Uterus (tissue), 4 donors: ENCODE data around the gene LDLRAD4. TPM values are rescaled to one million over a fixed set of nuclear protein-coding genes. Genes with fewer than 3 reads are reported as not detected.

Experiments used
- DNase-seq, 2 donors: peaks; one replicate each; pipeline ENCODE4 v3.0.0-alpha.2; 2019 to 2020
- H3K27ac ChIP-seq, 2 donors: fragments of 200-600 bp; sonication (generic); 1 replicate in 1 of 2; 2 replicates in 1 of 2; pipeline ENCODE4 v1.5.1; 2016 to 2018
- H3K27me3 ChIP-seq, 2 donors: fragments of 200-600 bp; sonication (generic); one replicate each; pipeline ENCODE4 v1.5.1; 2018 to 2019; ENCODE audit warnings: control low read depth in 1 of 2
- H3K36me3 ChIP-seq, 2 donors: fragments of 200-600 bp; sonication (generic); one replicate each; pipeline ENCODE4 v1.5.1; 2019; ENCODE audit warnings: control low read depth in 1 of 2
- H3K4me1 ChIP-seq, 2 donors: fragments of 200-600 bp; sonication (generic); one replicate each; pipeline ENCODE4 v1.5.1; 2018 to 2019; ENCODE audit warnings: control low read depth in 1 of 2
- H3K4me3 ChIP-seq, 2 donors: fragments of 200-600 bp; sonication (generic); 1 replicate in 1 of 2; 2 replicates in 1 of 2; pipeline ENCODE4 v1.5.1; 2018 to 2019; ENCODE audit warnings: mild to moderate bottlenecking in 1 of 2
- H3K9me3 ChIP-seq, 2 donors: fragments of 200-600 bp; sonication (generic); one replicate each; pipeline ENCODE4 v1.5.1; 2019; ENCODE audit warnings: control low read depth in 1 of 2
- POLR2A ChIP-seq, 2 donors: fragments of 450-650 bp; IDR thresholded peaks; one replicate each; pipeline ENCODE4 v1.6.1; 2016; ENCODE audit warnings: antibody characterized with exemption in 2 of 2, mild to moderate bottlenecking in 1 of 2, moderate library complexity in 1 of 2
- intact Hi-C: fragments of 100-400 bp; cut with DNase I; formaldehyde crosslinking; loops from one replicate; pipeline ENCODE4 v1.15.1; 2023; ENCODE audit warnings: low total_unique reads
- total RNA-seq, 4 donors: library from RNA; depleted of rRNA in 3 of 4; stranded (reverse); fragments of >200 nt in 3 of 4; gene quantifications; one replicate each; pipeline versions ENCODE4 v1.1.0 to v1.2.4, GENCODE V29; 2014 to 2023
- TF ChIP-seq, protein P1 (sequence below), 4 experiments: fragments of 200-600 bp in 2 of 4; fragments of 450-650 bp in 2 of 4; sonication (generic) in 2 of 4; IDR thresholded peaks; one replicate each; pipeline ENCODE4 v1.5.1; 2016 to 2019; ENCODE audit warnings: antibody characterized with exemption in 4 of 4, mild to moderate bottlenecking in 2 of 4, moderate library complexity in 1 of 4
- donor health status: DM: yes; HTN: yes; CAD: no.

LDLRAD4 gene
- total RNA-seq, 4 donors from 2014 or later, result 23.8 to 82.2 (median 39.3) TPM

DNA sequence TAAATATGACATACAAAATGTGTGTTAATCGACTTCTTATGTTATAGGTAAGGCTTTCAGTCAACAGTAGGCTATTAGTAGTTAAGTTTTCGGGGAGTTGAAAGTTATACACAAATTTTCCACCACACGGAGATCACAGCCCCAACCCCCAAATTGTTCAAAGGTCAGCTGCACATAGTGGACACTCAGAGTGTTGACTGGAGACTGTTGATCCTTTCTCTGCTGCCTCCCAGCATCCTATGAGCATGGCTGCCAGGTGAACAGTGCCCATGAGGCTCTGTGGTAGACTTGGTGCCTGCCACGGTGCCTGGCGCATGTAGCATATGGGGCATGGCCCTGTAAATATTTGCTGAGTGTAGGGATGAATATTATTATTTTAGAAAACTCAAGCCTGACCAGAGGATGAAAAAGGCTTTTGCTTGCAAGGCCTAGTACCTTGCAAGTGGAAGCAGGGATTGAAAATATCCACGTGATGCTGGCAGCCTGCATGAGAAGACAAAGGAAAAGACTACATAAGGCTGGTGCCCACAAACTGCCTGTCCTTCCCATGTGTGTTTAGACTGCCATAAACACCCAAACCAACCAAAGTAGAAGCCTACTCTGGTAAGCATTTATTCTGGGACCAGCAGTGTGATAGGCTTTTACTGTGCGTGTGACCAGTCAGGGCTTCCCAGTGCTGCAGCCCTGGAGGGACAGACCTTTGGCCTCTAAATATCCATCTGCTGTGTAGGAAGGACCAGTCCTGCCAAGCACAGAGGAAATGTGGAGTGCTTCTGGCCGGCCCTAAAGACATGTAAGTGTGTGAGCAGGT is 226.1 kb downstream of the LDLRAD4 start:
- TF ChIP-seq POLR2A (IDR thresholded peaks at IDR 0.05), result no peak
- TF ChIP-seq, protein P1, sequence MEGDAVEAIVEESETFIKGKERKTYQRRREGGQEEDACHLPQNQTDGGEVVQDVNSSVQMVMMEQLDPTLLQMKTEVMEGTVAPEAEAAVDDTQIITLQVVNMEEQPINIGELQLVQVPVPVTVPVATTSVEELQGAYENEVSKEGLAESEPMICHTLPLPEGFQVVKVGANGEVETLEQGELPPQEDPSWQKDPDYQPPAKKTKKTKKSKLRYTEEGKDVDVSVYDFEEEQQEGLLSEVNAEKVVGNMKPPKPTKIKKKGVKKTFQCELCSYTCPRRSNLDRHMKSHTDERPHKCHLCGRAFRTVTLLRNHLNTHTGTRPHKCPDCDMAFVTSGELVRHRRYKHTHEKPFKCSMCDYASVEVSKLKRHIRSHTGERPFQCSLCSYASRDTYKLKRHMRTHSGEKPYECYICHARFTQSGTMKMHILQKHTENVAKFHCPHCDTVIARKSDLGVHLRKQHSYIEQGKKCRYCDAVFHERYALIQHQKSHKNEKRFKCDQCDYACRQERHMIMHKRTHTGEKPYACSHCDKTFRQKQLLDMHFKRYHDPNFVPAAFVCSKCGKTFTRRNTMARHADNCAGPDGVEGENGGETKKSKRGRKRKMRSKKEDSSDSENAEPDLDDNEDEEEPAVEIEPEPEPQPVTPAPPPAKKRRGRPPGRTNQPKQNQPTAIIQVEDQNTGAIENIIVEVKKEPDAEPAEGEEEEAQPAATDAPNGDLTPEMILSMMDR (IDR thresholded peaks at IDR 0.05), result no peak
- no peak for DNase-seq
- no peaks in the 10 kb centered on the region for H3K27me3 ChIP-seq
- peaks cover 0 to 5% of the 10 kb centered on the region in 2 donors for H3K4me1 ChIP-seq
- intact Hi-C loops, result no loop called here
- no peak overlapping the region for H3K4me3 ChIP-seq
- no peak overlapping the region for H3K27ac ChIP-seq
- H3K36me3 ChIP-seq, result no peaks in the 10 kb centered on the region
- H3K9me3 ChIP-seq, result no peaks in the 10 kb centered on the region

DNA sequence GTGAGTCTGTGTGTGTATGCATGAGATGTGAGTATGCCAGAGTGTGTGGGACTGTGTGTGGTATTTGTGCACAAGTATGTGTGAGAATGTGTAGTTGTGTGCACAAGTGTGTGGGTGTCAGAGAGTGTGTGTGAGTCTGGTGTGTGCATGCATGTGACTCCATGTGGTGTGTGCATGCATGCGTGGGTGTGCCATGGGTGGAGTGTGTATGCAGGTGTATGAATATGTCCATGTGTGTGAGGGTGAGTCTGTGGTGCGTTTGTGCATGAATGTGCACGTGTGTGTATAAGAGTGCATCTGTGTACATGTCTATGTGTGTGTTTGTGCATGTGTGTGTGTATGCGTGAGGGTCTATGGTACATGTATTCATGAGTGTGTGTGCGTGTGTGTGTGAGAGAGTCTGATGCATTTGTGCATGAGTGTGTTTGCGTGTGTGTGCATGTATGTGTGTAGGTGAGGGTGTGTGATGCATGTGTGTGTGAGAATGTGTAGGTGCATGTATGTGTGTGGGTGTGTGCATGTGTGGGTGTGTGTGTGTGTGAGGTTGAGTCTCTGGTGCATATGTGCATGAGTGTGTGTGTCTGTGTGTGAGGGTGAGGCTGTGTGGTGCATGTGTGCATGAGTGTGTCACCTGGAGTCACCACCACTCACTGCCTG is 226.8 kb downstream of the LDLRAD4 start:
- Histone ChIP-seq H3K27me3 (no peaks in the 10 kb centered on the region), H3K4me1 (peaks cover 0 to 5% of the 10 kb centered on the region in 2 donors), H3K9me3 (no peaks in the 10 kb centered on the region), H3K36me3 (no peaks in the 10 kb centered on the region), H3K4me3 (no peak overlapping the region), H3K27ac (no peak overlapping the region)
- intact Hi-C loops, result no loop called here
- TF ChIP-seq POLR2A (IDR thresholded peaks at IDR 0.05), result no peak
- TF ChIP-seq, protein P1 (IDR thresholded peaks at IDR 0.05), result no peak
- DNase-seq, result no peak

DNA sequence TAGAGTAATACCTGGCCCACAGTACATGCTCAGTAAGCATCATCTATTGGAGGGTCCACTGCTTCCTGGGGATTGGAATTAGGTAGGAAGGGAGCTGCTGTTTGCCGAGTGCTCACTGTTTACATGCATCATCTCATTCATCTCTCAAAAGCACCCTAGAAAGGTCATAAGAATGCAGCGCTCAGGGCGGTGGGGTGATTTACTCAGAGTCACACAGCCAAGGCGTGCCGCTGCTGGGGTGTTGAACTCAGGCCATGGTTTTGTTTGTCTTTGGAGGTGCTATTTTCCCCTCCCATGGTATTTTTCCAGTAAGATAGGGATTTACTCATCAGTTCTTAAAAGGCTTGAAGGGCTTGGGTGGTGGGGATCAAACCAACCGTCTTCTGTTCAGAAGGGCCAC is 227.5 kb downstream of the LDLRAD4 start:
- Histone ChIP-seq H3K36me3 (no peaks in the 10 kb centered on the region), H3K9me3 (no peaks in the 10 kb centered on the region), H3K27me3 (no peaks in the 10 kb centered on the region), H3K27ac (no peak overlapping the region), H3K4me3 (no peak overlapping the region), H3K4me1 (peaks cover 0 to 5% of the 10 kb centered on the region in 2 donors)
- intact Hi-C loops, result no loop called here
- TF ChIP-seq POLR2A (IDR thresholded peaks at IDR 0.05), result no peak
- TF ChIP-seq, protein P1 (IDR thresholded peaks at IDR 0.05), result no peak
- DNase-seq, result no peak

DNA sequence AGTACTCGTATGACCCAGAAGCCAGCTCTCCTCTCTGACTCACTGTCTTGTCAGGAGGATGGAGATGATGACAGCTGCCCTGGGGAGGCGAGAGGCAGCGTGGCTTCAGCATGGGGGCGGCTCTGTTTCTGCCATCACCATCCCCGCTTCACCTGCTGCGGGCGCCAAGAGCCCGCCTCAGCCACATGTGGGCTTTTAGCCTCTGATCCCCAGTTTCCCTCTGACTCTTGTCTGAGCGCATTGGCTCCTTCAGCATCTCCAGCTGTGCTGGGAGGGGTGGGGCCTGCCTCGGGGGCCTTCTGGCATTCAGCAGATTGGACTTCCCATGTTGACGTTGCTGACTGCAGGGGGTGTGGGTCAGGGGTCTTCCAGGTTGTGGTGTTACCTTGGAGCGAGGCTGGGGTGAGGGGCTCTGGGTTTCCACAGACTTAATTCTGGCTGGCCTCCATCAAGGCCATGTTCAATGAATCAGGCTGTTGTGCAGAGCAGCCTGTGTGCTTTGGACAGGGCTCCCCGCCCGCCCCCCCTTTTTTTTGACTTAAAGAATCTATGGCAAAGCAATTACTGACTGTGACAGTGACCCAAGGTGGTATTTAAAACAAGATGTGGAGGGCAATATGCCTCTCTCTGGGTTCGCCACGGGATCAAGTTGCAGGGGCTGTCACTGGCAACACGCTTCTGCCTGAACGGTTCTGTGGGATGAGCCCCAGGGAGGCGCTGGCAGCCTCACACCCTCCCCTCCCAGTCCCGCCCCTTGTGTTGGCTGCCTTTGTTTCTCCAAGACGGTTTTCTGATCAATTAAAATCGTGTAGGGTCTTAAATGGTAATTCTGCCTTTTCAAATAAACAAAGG is 228.3 kb downstream of the LDLRAD4 start:
- intact Hi-C loops, result no loop called here
- H3K4me3 ChIP-seq, result no peak overlapping the region
- H3K27ac ChIP-seq, result peak overlapping the region in 1 of 2 donors; percentile 18

More for the DNA sequence above, 228.3 kb downstream of the LDLRAD4 start:
- Histone ChIP-seq H3K4me1 (peaks cover 0 to 5% of the 10 kb centered on the region in 2 donors), H3K27me3 (no peaks in the 10 kb centered on the region), H3K9me3 (no peaks in the 10 kb centered on the region), H3K36me3 (no peaks in the 10 kb centered on the region)
- TF ChIP-seq, protein P1 (IDR thresholded peaks at IDR 0.05), result no peak
- no peak for TF ChIP-seq POLR2A (IDR thresholded peaks at IDR 0.05)
- DNase-seq, result no peak
